Stimulated activated memory B cell treated with anti-CD40 and anti-IgM and Interleukin-4, amounts not matched to agents 10 μg/mL and 1 μg/mL and 100 μg/mL, for 72 hours (primary cell): ENCODE measurements around the gene C1QL3.

ENCODE experiments used
- ATAC-seq: fragments of 150-1000 bp; cut with Tn5 transposase; 2 replicates; pipeline ENCODE4 v1.10.0; 2021
- H3K27ac Mint-ChIP-seq: one replicate; pipeline ENCODE4 v1.8.0; 2022; ENCODE audit warnings: mild to moderate bottlenecking, mixed read lengths
- H3K27me3 Mint-ChIP-seq: one replicate; pipeline ENCODE4 v1.8.0; 2022; ENCODE audit warnings: mixed read lengths
- H3K36me3 Mint-ChIP-seq: one replicate; pipeline ENCODE4 v1.8.0; 2022; ENCODE audit warnings: mixed read lengths
- H3K4me1 Mint-ChIP-seq: one replicate; pipeline ENCODE4 v1.8.0; 2022; ENCODE audit warnings: mixed read lengths
- H3K4me3 Mint-ChIP-seq: one replicate; pipeline ENCODE4 v1.8.0; 2022; ENCODE audit warnings: mild to moderate bottlenecking, moderate library complexity, mixed read lengths
- H3K9me3 Mint-ChIP-seq: one replicate; pipeline ENCODE4 v1.8.0; 2022; ENCODE audit warnings: mixed read lengths

Gene C1QL3

DNA sequence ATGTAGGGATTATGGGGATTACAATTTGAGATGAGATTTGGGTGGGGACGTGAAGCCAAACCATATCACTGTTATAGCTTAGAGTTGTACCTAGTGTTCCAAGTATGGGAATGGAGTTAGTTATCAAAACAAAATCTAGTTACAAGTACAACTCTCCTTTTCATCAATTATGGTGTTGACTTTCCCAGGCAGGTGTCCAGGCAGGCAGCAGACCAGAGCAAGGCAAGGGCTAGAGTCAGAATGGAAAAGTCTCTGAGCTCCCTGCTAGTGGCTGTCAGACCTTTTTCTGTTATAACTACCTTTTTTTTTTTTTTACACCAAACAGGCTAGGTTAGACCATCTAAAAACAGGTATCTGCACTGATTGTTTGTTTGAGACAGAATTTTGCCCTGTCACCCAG, 55.7 kb downstream of the C1QL3 start:
- H3K9me3 Mint-ChIP-seq = peaks cover 6% of the 10 kb centered on the region
- H3K36me3 Mint-ChIP-seq = peaks cover 51% of the 10 kb centered on the region
- H3K27me3 Mint-ChIP-seq = no peaks in the 10 kb centered on the region
- H3K27ac Mint-ChIP-seq = no peak overlapping the region
- no peak for ATAC-seq
- H3K4me3 Mint-ChIP-seq = no peak overlapping the region
- peaks cover 13% of the 10 kb centered on the region for H3K4me1 Mint-ChIP-seq
